ENCODE measurements around the gene GAS2. TPM values are rescaled to one million over a fixed set of nuclear protein-coding genes. Genes with fewer than 3 reads are reported as not detected.
A peak's percentile ranks its signal among the peaks of the same experiment; 100 is the strongest.

The GAS2 gene
- polyA plus RNA-seq, 2 of the 4 experiments (the other 2 are of a cell fraction) = 0.84 to 1.0 TPM

- FAIRE-seq (no peak), DNase-seq (ENCODE audit: low read depth in 1 of 2, low spot score in 1 of 2) (no peak), ATAC-seq (peak; percentile 44 to 73; a peak in 3 of 6 replicates)
- Histone ChIP-seq H3K4me1 (peaks cover 2% of the 10 kb centered on the region; the same call in 1 of the 3 replicates), H3K9me3 (no peaks in the 10 kb centered on the region), H3K27ac (no peak overlapping the region), H3K4me3 (peak overlapping the region; percentile 31; the same call in 1 of the 3 replicates), H3K4me2 (peak overlapping the region; percentile 70)
- TF ChIP-seq HOXB5 (CRISPR knock-in tag; IDR thresholded peaks at IDR 0.05) (no peak), TFCP2L1 (CRISPR knock-in tag; IDR thresholded peaks at IDR 0.05) (no peak), FOXS1 (CRISPR knock-in tag; IDR thresholded peaks at IDR 0.05) (no peak), E2F6 (IDR thresholded peaks at IDR 0.05; ENCODE audit: borderline replicate concordance, low read depth) (no peak), GATA3 (IDR thresholded peaks at IDR 0.05; ENCODE audit: borderline replicate concordance) (no peak), RAD21 (conservative IDR thresholded peaks at IDR 0.05 in 1 of 2, IDR thresholded peaks at IDR 0.05 in 1 of 2) (no peak)
- TF ChIP-seq, protein P1, sequence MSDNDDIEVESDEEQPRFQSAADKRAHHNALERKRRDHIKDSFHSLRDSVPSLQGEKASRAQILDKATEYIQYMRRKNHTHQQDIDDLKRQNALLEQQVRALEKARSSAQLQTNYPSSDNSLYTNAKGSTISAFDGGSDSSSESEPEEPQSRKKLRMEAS (IDR thresholded peaks at IDR 0.05) = no peak
- WGBS (ENCODE audit: missing lambda C conversion rate) = 11% methylated on average over 36 of the region's 40 CpGs
- CTCF ChIA-PET = no interaction called here
- POLR2A ChIA-PET = no interaction called here
Measured at GRCh38 chr11:22666688-22667439, 453 bp downstream of the GAS2 start.

DNA sequence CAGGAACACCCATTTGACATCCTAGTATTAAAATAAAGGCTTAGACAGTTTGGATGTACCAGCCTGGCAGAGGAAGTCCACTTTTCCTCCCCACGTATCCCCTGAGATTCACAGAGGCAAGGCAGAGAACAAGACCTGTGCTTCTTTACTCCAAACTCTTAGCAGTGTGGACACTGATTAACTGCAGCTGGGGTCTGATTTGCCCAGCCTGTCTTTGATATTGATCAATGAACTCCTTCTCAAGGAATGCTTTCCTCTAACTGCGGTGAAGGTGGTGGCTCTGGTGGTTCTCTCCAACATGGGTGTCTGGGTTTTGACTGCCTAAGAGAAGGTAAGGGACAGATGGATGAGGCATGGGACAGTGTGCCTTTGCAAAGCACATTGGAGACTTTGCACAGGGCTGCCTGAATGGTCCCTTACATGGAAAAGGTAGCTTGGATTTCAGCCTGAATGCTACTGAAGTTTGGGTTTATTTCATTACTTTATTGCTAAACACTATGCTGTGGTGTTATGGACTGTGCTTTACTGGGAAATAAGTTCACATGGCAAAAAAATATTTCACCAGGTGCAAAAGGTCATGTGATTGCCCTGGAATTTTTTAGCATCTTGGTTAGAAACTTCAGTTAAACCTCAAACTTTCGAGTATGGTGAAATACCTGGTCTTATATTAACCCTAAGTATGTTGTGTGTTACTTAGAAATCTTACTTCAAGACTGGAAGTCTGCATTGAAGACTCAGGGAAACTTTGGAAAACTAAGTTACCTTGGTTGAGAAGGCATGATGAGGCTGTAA lies 1.8 kb downstream of the GAS2 start:
- DNase-seq (ENCODE audit: low read depth in 1 of 2, low spot score in 1 of 2) (no peak), FAIRE-seq (no peak), ATAC-seq (peak; percentile 34 to 42; a peak in 2 of 6 replicates)
- 13% methylated on average over 3 of the region's 3 CpGs for WGBS (ENCODE audit: missing lambda C conversion rate)
- Histone ChIP-seq H3K4me2 (no peak overlapping the region), H3K27ac (no peak overlapping the region), H3K4me1 (peaks cover 2% of the 10 kb centered on the region; the same call in 1 of the 3 replicates), H3K4me3 (no peak overlapping the region), H3K9me3 (no peaks in the 10 kb centered on the region)
- POLR2A ChIA-PET = no interaction called here
- TF ChIP-seq HOXA7 (CRISPR knock-in tag; IDR thresholded peaks at IDR 0.05) = no peak
- CTCF ChIA-PET = no interaction called here

GRCh38 chr11:22669368-22669767 lies 3.0 kb downstream of the GAS2 start:
- no peak overlapping the region for H3K4me3 ChIP-seq
- no peak overlapping the region for H3K4me2 ChIP-seq
- CTCF ChIA-PET = no interaction called here
- TF ChIP-seq POLR2A (IDR thresholded peaks at IDR 0.05; ENCODE audit: low read length) (no peak), EHMT2 (IDR thresholded peaks at IDR 0.05; ENCODE audit: low read depth) (no peak)
- TF ChIP-seq, protein P2, sequence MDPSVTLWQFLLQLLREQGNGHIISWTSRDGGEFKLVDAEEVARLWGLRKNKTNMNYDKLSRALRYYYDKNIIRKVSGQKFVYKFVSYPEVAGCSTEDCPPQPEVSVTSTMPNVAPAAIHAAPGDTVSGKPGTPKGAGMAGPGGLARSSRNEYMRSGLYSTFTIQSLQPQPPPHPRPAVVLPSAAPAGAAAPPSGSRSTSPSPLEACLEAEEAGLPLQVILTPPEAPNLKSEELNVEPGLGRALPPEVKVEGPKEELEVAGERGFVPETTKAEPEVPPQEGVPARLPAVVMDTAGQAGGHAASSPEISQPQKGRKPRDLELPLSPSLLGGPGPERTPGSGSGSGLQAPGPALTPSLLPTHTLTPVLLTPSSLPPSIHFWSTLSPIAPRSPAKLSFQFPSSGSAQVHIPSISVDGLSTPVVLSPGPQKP (IDR thresholded peaks at IDR 0.05; ENCODE audit: low read depth, low read length) = no peak
- TF ChIP-seq, protein P3, sequence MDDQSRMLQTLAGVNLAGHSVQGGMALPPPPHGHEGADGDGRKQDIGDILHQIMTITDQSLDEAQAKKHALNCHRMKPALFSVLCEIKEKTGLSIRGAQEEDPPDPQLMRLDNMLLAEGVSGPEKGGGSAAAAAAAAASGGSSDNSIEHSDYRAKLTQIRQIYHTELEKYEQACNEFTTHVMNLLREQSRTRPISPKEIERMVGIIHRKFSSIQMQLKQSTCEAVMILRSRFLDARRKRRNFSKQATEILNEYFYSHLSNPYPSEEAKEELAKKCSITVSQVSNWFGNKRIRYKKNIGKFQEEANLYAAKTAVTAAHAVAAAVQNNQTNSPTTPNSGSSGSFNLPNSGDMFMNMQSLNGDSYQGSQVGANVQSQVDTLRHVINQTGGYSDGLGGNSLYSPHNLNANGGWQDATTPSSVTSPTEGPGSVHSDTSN (IDR thresholded peaks at IDR 0.05) = no peak
- no peak for ATAC-seq
- FAIRE-seq = no peak
- no peaks in the 10 kb centered on the region for H3K9me3 ChIP-seq
- H3K4me1 ChIP-seq = peaks cover 6% of the 10 kb centered on the region; the same call in 1 of the 3 replicates
- WGBS (ENCODE audit: missing lambda C conversion rate) = 0% methylated on average over 2 of the region's 2 CpGs
- DNase-seq (ENCODE audit: low read depth in 1 of 2, low spot score in 1 of 2) = no peak
- POLR2A ChIA-PET = no interaction called here
- H3K27ac ChIP-seq = no peak overlapping the region

DNA sequence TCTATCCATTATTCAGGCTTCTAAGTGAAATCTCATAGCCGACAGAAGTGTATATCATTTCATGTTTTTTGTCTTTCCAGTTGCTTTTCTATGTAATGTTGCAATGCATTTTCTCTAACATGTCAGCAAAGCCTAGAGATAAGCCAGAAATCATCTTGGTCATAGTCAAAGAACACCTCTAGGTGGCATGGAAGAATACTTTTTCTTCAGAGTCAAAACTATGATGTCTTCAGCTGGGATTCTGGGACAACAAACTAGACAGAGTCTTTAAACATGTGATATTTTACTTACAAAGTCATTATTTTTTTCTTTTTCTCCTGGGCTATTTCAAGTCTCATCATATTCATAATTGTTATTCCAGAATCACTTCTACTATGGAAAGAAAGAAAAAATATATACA lies 4.4 kb downstream of the GAS2 start:
- Histone ChIP-seq H3K4me2 (no peak overlapping the region), H3K4me3 (no peak overlapping the region), H3K4me1 (peaks cover 6% of the 10 kb centered on the region; the same call in 1 of the 3 replicates), H3K9me3 (no peaks in the 10 kb centered on the region), H3K27ac (no peak overlapping the region)
- 3% methylated on average over 1 of the region's 1 CpG for WGBS (ENCODE audit: missing lambda C conversion rate)
- FAIRE-seq (no peak), ATAC-seq (peak; percentile 66 to 72; a peak in 3 of 6 replicates), DNase-seq (ENCODE audit: low read depth in 1 of 2, low spot score in 1 of 2) (peak in 1 of 2 experiments; percentile 24)
- TF ChIP-seq RAD21 (conservative IDR thresholded peaks at IDR 0.05 in 1 of 2, IDR thresholded peaks at IDR 0.05 in 1 of 2) = peak in 1 of 2 experiments; percentile 27; a peak in 1 of 5 replicates
- TF ChIP-seq POLR2AphosphoS2 (conservative IDR thresholded peaks at IDR 0.05; ENCODE audit: low read length) = no peak
- TF ChIP-seq, protein P4, sequence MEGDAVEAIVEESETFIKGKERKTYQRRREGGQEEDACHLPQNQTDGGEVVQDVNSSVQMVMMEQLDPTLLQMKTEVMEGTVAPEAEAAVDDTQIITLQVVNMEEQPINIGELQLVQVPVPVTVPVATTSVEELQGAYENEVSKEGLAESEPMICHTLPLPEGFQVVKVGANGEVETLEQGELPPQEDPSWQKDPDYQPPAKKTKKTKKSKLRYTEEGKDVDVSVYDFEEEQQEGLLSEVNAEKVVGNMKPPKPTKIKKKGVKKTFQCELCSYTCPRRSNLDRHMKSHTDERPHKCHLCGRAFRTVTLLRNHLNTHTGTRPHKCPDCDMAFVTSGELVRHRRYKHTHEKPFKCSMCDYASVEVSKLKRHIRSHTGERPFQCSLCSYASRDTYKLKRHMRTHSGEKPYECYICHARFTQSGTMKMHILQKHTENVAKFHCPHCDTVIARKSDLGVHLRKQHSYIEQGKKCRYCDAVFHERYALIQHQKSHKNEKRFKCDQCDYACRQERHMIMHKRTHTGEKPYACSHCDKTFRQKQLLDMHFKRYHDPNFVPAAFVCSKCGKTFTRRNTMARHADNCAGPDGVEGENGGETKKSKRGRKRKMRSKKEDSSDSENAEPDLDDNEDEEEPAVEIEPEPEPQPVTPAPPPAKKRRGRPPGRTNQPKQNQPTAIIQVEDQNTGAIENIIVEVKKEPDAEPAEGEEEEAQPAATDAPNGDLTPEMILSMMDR (IDR thresholded peaks at IDR 0.05) = peak; percentile 16; the same call in 1 of the 3 replicates
- CTCF ChIA-PET = interaction anchor here (1.1 to 1.4 kb wide), 4 partner anchors 36 to 159 kb away, joined by 3 to 6 read pairs (median 4); partner anchors contain the start of gene SVIP
- POLR2A ChIA-PET = no interaction called here

Data from A549 (cell line).